ENCODE measurements around the gene RERG.

DNA sequence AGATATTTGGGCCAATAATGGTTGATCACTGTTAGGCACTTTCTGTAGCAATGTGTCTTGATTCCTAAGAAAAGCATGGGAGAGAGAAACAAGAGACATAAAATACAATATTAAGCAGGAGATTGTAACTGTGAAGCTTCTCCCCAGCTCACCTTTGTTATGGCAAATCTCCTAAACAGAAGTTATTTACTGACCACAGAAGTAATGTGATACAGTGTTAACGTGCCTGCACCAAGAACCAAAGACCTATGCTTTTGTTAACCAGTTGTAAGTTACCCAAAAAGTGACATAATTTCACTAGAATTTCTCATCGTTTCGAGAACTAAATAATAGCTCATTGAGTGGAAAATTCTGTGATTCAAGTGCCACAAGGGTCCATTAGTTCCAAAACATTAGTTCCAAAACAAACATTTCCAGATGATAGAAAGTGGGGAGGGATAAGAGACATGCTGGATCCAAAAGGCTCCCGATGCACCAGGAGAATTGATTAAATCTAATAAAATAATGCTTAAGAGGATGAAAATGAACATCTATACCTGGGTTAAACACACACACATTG, 14.3 kb downstream of the RERG start:
- TF ChIP-seq POLR2A (IDR thresholded peaks at IDR 0.05) = no peak
- TF ChIP-seq, protein P1, sequence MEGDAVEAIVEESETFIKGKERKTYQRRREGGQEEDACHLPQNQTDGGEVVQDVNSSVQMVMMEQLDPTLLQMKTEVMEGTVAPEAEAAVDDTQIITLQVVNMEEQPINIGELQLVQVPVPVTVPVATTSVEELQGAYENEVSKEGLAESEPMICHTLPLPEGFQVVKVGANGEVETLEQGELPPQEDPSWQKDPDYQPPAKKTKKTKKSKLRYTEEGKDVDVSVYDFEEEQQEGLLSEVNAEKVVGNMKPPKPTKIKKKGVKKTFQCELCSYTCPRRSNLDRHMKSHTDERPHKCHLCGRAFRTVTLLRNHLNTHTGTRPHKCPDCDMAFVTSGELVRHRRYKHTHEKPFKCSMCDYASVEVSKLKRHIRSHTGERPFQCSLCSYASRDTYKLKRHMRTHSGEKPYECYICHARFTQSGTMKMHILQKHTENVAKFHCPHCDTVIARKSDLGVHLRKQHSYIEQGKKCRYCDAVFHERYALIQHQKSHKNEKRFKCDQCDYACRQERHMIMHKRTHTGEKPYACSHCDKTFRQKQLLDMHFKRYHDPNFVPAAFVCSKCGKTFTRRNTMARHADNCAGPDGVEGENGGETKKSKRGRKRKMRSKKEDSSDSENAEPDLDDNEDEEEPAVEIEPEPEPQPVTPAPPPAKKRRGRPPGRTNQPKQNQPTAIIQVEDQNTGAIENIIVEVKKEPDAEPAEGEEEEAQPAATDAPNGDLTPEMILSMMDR (IDR thresholded peaks at IDR 0.05 in 4 of 5, conservative IDR thresholded peaks at IDR 0.05 in 1 of 5) = no peak

Measured in gastrocnemius medialis (tissue), 4 donors.